ENCODE data around the gene MDGA2.

DNA sequence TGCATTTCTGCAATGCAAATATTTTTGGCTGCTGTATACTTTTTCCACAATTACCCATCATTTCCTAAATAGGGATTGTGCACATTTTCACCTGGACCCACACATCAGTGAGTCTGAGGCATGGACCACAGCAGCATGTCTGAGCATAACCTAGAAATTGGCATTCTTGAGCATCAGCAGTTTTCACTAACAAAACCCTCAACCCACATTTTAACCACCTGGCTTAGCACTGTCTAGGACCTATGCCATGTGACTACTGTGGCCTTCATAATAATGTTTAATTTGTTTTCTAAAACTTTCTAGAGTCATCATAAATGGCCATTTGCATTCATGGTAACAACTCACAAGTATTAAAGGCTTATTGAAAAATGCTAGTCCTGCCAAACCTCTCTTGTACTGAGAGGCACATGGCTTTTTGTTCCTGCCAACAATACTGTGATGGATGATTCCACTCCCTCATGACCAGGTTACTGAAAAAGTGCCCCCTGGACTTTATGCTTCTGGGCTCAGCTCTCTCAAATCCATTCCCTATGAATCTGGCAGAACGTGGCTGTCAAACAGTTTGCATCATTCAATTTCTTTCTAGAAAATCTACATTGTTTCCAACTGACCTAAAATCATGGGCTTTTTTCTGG lies 240.0 kb downstream of the MDGA2 start:
- TF ChIP-seq, protein P1, sequence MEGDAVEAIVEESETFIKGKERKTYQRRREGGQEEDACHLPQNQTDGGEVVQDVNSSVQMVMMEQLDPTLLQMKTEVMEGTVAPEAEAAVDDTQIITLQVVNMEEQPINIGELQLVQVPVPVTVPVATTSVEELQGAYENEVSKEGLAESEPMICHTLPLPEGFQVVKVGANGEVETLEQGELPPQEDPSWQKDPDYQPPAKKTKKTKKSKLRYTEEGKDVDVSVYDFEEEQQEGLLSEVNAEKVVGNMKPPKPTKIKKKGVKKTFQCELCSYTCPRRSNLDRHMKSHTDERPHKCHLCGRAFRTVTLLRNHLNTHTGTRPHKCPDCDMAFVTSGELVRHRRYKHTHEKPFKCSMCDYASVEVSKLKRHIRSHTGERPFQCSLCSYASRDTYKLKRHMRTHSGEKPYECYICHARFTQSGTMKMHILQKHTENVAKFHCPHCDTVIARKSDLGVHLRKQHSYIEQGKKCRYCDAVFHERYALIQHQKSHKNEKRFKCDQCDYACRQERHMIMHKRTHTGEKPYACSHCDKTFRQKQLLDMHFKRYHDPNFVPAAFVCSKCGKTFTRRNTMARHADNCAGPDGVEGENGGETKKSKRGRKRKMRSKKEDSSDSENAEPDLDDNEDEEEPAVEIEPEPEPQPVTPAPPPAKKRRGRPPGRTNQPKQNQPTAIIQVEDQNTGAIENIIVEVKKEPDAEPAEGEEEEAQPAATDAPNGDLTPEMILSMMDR (IDR thresholded peaks at IDR 0.05; ENCODE audit: borderline replicate concordance, extremely low read depth, low read length, poor library complexity, severe bottlenecking): no peak
- no peak for TF ChIP-seq EZH2 (IDR thresholded peaks at IDR 0.05; ENCODE audit: borderline replicate concordance, low read depth, low read length, severe bottlenecking)
